Measurements from ENCODE around the gene PROK1. TPM values are rescaled to one million over a fixed set of nuclear protein-coding genes. Genes with fewer than 3 reads are reported as not detected.

Gene PROK1
- total and polyA plus RNA-seq, 2 of the 4 experiments (the other 2 are of a cell fraction): not detected

GRCh38 chr1:110498270-110498669, 47.3 kb downstream of the PROK1 start:
- Histone ChIP-seq H3K14ac (replicated peaks; ENCODE audit: low read depth, low read length) (no peak overlapping the region), H3K18ac (ENCODE audit: low read depth, low read length) (no peak overlapping the region), H3K27me3 (ENCODE audit: control insufficient read depth, insufficient read depth, low read length) (peaks cover 38% of the 10 kb centered on the region), H2BK120ac (ENCODE audit: low read depth, low read length) (no peak overlapping the region), H3K27ac (ENCODE audit: insufficient read depth, low read length) (no peak overlapping the region), H4K8ac (ENCODE audit: low read depth in 2 of 2, low read length in 2 of 2) (no peak overlapping the region), H3K4me1 (ENCODE audit: control insufficient read depth, insufficient read depth, low read length) (no peaks in the 10 kb centered on the region), H3K4me3 (ENCODE audit: insufficient read depth, low read depth, low read length) (no peak overlapping the region), H2BK20ac (ENCODE audit: low read depth, low read length) (no peak overlapping the region), H3K36me3 (ENCODE audit: control insufficient read depth, insufficient read depth, low read length) (no peaks in the 10 kb centered on the region), H3K56ac (ENCODE audit: extremely low read depth, insufficient read depth, low read length) (no peak overlapping the region), H2BK15ac (ENCODE audit: low read depth, low read length) (no peak overlapping the region), H3K23ac (ENCODE audit: low read depth, low read length) (no peak overlapping the region), H3K9me1 (ENCODE audit: insufficient read depth, low read length) (no peaks in the 10 kb centered on the region), H3K4ac (ENCODE audit: low read depth, low read length) (no peak overlapping the region), H3K79me1 (ENCODE audit: low read depth in 1 of 2, low read length in 2 of 2) (no peaks in the 10 kb centered on the region), H4K5ac (ENCODE audit: low read depth, low read length) (no peak overlapping the region), H2AK5ac (ENCODE audit: low read depth, low read length) (no peak overlapping the region), H4K91ac (ENCODE audit: insufficient read depth, low read depth, low read length) (no peak overlapping the region), H2AFZ (replicated peaks; ENCODE audit: low read length, poor library complexity) (no peak overlapping the region), H3K9me3 (ENCODE audit: control insufficient read depth, insufficient read depth, low read length) (no peaks in the 10 kb centered on the region), H3K4me2 (ENCODE audit: low read depth, low read length) (no peak overlapping the region), H4K20me1 (ENCODE audit: insufficient read depth, low read length) (no peaks in the 10 kb centered on the region), H2BK5ac (ENCODE audit: low read depth, low read length, poor library complexity, severe bottlenecking) (no peak overlapping the region), H2AK9ac (replicated peaks; ENCODE audit: low read depth, low read length, poor library complexity) (no peak overlapping the region), H3K9ac (ENCODE audit: low read depth, low read length) (no peak overlapping the region)
- TF ChIP-seq BHLHE40 (IDR thresholded peaks at IDR 0.05; ENCODE audit: low read depth, low read length): no peak
- TF ChIP-seq RAD21 (IDR thresholded peaks at IDR 0.05; ENCODE audit: low read length): no peak
- no peak for TF ChIP-seq CHD1 (IDR thresholded peaks at IDR 0.05; ENCODE audit: low read depth, low read length)
- TF ChIP-seq RCOR1 (IDR thresholded peaks at IDR 0.05; ENCODE audit: insufficient replicate concordance, low read length): no peak
- no peak for TF ChIP-seq RFX5 (IDR thresholded peaks at IDR 0.05; ENCODE audit: low read depth, low read length)
- no peak for TF ChIP-seq ELK1 (IDR thresholded peaks at IDR 0.05; ENCODE audit: borderline replicate concordance, low read depth, low read length)
- no peak for TF ChIP-seq CEBPB (IDR thresholded peaks at IDR 0.05; ENCODE audit: low read depth, low read length)
- TF ChIP-seq MAZ (IDR thresholded peaks at IDR 0.05; ENCODE audit: borderline replicate concordance, low read depth, low read length): no peak
- dilution Hi-C loops (cut with HindIII; ENCODE audit: low sequenced_read_pairs, unreplicated experiment): no loop called here
- ATAC-seq (ENCODE audit: low read depth) (no peak), DNase-seq (no peak)
- no TSS peak for BruUV-seq (replicated peaks)
- intact Hi-C loops (cut with micrococcal nuclease): loop anchor here (5.0 kb wide), 1 partner anchor 411 kb away; no protein-coding TSS in a partner anchor
- no CpG with 5 or more reads among the region's 6 CpGs for WGBS, 2 experiments (ENCODE audit: extremely low coverage in 2 of 2, insufficient read length in 1 of 2)
- ChIA-PET CTCF (no interaction called here), POLR2A (ENCODE audit: unreplicated experiment) (no interaction called here)
- in situ Hi-C loops (cut with MboI; ENCODE audit: low sequenced_read_pairs): loop anchor here (10.0 kb wide), 1 partner anchor 83 kb away; no protein-coding TSS in a partner anchor
